AG09319 (cell line): ENCODE data around the gene RFK.
A peak's percentile ranks its signal among the peaks of the same experiment; 100 is the strongest.

Experiments used
- DNase-seq: peaks from one replicate; pipeline ENCODE4 v3.0.0-alpha.2; 2010; ENCODE audit warnings: low read depth; ENCODE audit errors: extremely low read depth
- TF ChIP-seq, protein P1 (sequence below): IDR thresholded peaks from 2 replicates; pipeline ENCODE4 v1.5.1; 2011; ENCODE audit warnings: low read depth, mild to moderate bottlenecking, inconsistent platforms, low read length, moderate library complexity

The RFK gene

DNA sequence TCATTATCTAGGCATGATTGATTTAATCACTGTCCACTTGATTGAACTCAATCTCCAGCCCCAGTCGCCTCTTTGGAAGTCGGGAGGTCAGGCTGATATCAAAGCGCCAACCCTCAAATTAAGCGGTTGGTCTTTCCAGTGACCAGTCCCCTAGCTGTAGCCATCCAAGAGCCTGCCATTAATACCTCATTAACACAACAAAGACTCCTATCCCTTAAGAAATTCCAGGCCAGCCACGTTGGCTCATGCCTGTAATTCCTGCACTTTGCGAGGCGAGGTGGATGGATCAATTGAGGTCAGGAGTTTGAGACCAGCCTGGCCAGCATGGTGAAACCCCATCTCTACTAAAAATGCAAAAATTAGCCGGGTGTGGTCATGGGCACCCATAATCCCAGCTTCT is 37.4 kb upstream of the RFK start:
- TF ChIP-seq, protein P1, sequence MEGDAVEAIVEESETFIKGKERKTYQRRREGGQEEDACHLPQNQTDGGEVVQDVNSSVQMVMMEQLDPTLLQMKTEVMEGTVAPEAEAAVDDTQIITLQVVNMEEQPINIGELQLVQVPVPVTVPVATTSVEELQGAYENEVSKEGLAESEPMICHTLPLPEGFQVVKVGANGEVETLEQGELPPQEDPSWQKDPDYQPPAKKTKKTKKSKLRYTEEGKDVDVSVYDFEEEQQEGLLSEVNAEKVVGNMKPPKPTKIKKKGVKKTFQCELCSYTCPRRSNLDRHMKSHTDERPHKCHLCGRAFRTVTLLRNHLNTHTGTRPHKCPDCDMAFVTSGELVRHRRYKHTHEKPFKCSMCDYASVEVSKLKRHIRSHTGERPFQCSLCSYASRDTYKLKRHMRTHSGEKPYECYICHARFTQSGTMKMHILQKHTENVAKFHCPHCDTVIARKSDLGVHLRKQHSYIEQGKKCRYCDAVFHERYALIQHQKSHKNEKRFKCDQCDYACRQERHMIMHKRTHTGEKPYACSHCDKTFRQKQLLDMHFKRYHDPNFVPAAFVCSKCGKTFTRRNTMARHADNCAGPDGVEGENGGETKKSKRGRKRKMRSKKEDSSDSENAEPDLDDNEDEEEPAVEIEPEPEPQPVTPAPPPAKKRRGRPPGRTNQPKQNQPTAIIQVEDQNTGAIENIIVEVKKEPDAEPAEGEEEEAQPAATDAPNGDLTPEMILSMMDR, result no peak
- DNase-seq, result no peak

DNA sequence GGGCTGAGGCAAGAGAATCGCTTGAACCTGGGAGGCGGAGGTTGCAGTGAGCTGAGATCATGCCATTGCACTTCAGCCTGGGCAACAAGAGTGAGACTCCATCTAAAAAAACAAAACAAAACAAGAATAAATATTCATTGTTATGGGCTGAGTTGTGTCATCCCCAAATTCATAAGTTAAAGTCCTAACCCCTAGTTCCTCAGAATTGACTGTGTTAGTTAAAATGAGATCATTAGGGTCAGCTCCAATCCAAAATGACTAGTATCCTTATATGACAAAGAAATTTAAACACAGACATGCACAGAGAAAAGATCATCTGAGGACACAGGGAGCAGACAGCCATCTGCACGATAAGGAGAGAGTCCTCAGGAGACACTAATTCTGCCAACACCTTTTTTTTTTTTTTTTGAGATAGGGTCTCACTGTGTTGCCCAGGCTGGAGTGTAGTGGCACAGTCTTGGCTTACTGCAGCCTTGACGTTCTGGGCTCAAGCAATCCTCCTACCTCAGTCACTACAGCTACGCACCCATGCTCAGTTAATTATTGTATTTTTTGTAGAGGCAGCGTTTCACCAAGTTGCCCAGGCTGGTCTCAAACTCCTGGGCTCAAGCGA is 32.7 kb upstream of the RFK start:
- no peak for DNase-seq
- TF ChIP-seq, protein P1, result no peak

DNA sequence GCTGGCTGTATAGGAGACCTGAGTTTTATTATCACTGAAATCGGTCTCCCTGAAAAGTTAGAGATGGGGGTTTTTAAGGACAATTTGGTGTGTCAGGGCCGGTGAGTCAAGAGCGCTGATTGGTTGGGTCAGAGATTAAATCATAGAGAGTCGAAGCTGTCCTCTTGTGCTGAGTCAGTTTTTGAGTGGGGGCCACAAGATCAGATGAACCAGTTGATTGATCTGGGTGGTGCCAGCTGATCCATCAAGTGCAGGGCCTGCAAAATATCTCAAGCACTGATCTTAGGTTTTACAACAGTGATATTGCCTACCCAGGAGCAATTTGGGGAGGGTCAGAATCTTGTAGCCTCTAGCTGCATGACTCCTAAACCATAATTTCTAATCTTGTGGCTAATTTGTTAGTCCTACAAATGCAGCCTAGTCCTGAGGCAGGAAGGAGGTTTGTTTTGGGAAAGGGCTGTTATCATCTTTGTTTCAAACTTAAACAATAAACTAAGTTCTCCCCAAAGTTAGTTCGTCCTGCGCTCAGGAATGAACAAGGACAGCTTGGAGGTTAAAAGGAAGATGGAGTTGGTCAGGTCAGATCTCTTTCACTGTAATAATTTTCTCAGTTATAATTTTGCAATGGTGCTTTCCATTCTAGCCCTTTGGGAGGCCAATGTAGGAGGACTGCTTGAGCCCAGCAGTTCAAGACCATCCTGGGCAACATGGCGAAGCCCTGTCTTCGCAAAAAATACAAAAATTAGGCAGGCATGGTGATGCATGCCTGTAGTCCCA is 31.6 kb upstream of the RFK start:
- no peak for DNase-seq
- TF ChIP-seq, protein P1, result no peak

DNA sequence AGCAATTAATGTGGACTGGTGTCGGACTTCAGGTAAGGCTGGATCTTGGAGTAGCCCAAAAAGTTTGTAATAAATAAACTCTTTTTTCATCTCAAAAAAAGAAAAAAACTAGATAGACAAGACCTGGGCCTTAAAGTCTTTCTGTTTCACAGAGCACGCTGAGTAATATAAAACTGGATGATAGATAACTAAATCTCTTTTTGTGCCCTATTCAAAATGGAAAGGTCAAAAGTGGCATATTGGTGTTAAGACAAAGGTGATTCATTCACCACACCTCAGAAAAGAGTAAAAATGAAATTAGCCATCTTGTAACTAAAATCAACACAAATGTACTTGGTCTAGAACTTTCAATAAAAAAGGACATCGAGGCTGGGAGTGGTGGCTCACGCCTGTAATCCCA is 30.3 kb upstream of the RFK start:
- TF ChIP-seq, protein P1, result no peak
- DNase-seq, result no peak

DNA sequence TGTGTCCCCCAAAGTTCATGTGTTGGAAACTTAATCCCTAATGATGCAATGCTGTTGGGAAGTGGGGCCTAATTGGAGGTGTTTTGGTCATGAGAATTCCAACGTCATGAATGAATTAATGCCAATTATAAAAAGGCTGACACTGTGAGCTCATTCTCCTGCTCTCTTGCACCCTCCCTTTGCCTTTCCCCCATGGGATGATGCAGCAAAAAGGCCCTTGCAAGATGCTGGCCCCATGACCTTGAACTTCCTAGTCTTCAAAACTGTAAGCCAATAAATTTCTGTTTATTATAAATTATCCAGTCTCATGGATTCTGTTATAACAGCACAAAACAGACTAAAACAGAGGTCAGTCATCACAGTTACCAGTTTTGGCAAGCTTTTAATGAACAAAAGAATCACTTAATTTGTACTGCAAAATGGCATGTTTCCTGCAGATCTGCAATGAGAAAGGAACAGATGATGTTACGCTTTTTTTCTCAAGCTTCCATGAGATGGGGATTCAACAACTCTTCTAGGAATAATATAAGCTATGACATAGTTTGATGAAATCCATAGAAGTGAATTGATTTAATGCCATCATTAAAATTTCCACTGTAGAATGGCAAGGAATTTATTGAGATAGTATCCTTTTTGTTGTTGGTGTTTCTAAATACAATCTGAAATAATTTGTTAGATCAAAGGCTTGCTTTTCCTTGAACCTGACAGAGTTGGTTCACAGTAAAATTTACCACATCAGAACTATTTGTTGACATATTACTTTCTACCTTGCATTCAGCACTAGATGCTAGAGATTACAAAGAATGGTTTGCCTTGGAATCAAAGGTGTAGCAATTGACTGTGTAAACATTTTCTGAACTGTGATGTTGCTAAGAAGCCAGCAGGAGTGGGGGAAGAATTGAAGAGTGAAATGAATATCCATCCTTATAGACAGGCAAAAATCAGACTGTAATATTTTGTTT is 29.3 kb upstream of the RFK start:
- TF ChIP-seq, protein P1, result no peak
- DNase-seq, result no peak

DNA sequence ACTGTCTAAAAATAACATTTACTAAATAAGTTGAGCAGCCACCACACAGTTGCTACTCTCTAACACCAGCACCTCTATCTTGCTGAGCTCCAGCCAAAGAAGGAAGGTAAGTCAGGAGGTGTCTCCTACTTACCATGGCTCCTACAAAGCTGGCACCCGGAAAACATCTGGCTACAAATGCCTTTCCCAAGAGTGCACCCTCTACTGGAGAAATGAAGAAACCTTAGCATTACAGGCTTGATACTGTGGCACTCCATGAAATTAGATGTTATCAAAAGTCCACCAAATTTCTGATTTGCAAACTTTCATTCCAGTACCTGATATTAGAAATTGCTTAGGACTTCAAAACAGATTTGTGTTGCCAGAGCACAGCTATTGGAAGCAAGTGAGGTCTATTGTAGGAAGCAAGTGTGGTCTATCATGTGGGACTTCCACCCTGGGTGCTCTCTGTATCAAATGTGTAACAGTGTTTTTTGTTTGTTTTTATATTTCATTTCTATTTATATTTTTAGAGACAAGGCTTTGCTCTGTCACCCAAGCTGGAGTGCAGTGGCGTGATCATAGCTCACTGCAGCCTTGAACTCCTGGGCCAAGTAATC is 25.7 kb upstream of the RFK start:
- DNase-seq, result no peak
- TF ChIP-seq, protein P1, result peak; percentile 52
